Type B pancreatic cell (in vitro differentiated cells): ENCODE results near the gene CARD14. TPM values are rescaled to one million over a fixed set of nuclear protein-coding genes. Genes with fewer than 3 reads are reported as not detected.

ENCODE experiments used
- DNase-seq: peaks from one replicate; pipeline ENCODE4 v3.0.0; 2021; ENCODE audit warnings: mixed read lengths; ENCODE audit not compliant: unreplicated experiment; ENCODE audit errors: extremely low spot score
- H3K27ac Mint-ChIP-seq: 2 replicates; pipeline ENCODE4 v1.8.0; 2021; ENCODE audit warnings: mild to moderate bottlenecking, mixed read lengths
- H3K27me3 Mint-ChIP-seq: 2 replicates; pipeline ENCODE4 v1.8.0; 2021; ENCODE audit warnings: mixed read lengths
- H3K36me3 Mint-ChIP-seq: 2 replicates; pipeline ENCODE4 v1.8.0; 2021; ENCODE audit warnings: mixed read lengths
- H3K4me1 Mint-ChIP-seq: one replicate; pipeline ENCODE4 v1.8.0; 2021; ENCODE audit warnings: mixed read lengths; ENCODE audit not compliant: unreplicated experiment
- H3K4me3 Mint-ChIP-seq: 2 replicates; pipeline ENCODE4 v1.8.0; 2021; ENCODE audit warnings: mild to moderate bottlenecking, mixed read lengths
- H3K9me3 Mint-ChIP-seq: 2 replicates; pipeline ENCODE4 v1.8.0; 2021; ENCODE audit warnings: mixed read lengths
- total RNA-seq: library from RNA; stranded (reverse); gene quantifications from 2 replicates; pipeline ENCODE4 v1.2.1, GENCODE V29; 2021; ENCODE audit warnings: low replicate concordance
- TF ChIP-seq, protein P1 (sequence below): fragments of 200-600 bp; sonication (generic); conservative IDR thresholded peaks from 2 replicates; pipeline ENCODE4 v1.5.0; 2021; ENCODE audit warnings: antibody characterized with exemption, mild to moderate bottlenecking

The CARD14 gene
- total RNA-seq, 1 donor from 2014 or later, result 1.9 TPM

DNA sequence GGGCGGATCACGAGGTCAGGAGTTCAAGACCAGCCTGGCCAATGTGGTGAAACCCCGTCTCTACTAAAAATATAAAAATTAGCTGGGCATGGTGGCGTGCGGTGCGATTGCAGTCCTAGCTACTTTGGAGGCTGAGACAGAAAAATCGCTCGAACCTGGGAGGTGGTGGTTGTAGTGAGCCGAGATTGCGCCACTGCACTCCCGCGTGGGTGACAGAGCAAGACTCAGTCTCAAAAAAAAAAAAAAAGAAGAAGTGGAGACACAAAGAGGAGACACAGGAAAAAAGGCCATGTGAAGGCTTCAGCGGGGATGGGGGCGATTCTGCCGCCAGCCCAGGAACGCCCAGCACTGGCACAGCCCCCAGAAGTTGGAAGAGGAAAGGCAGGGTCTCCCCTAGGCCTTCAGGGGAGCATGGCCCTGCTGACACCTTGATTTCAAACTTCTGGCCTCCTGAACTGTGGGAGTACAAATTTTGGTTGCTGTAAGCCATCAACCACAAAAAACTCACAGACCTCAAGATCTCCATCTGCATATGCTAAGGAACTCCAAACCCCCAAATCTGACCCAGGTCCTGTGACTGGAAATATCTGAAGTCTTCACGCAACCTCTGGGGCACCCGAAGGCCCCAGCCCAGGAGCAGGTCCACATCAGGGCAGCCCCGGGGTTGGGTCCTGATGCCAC lies 43.3 kb downstream of the CARD14 start:
- TF ChIP-seq, protein P1, sequence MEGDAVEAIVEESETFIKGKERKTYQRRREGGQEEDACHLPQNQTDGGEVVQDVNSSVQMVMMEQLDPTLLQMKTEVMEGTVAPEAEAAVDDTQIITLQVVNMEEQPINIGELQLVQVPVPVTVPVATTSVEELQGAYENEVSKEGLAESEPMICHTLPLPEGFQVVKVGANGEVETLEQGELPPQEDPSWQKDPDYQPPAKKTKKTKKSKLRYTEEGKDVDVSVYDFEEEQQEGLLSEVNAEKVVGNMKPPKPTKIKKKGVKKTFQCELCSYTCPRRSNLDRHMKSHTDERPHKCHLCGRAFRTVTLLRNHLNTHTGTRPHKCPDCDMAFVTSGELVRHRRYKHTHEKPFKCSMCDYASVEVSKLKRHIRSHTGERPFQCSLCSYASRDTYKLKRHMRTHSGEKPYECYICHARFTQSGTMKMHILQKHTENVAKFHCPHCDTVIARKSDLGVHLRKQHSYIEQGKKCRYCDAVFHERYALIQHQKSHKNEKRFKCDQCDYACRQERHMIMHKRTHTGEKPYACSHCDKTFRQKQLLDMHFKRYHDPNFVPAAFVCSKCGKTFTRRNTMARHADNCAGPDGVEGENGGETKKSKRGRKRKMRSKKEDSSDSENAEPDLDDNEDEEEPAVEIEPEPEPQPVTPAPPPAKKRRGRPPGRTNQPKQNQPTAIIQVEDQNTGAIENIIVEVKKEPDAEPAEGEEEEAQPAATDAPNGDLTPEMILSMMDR, result no peak

DNA sequence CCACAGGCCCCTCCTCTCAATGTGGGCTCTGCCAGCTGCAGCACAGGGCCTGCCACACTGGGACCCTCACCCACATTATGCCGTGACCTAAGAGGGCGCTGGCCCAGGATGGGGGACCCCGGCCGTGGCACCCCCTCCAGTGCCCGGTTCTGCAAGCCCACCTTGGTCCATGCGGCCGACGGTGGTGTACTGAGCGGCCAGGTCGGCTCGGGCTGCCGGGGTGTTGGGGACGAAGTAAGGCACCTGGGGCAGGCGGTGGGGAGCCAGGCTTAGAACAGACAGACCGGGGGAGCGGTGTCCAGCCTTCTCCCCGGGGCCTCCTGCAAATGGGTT lies 43.8 kb downstream of the CARD14 start:
- no peak for DNase-seq
- TF ChIP-seq, protein P1, result no peak
- Mint-ChIP-seq H3K36me3 (peaks cover 9% of the 10 kb centered on the region), H3K9me3 (no peaks in the 10 kb centered on the region), H3K27me3 (no peaks in the 10 kb centered on the region), H3K4me3 (no peak overlapping the region), H3K4me1 (peaks cover 2% of the 10 kb centered on the region), H3K27ac (no peak overlapping the region)

More for the DNA sequence above, 43.3 kb downstream of the CARD14 start:
- Mint-ChIP-seq H3K9me3 (no peaks in the 10 kb centered on the region), H3K27me3 (no peaks in the 10 kb centered on the region), H3K27ac (no peak overlapping the region), H3K36me3 (peaks cover 9% of the 10 kb centered on the region), H3K4me1 (no peaks in the 10 kb centered on the region), H3K4me3 (no peak overlapping the region)
- no peak for DNase-seq

- no peak for DNase-seq
- H3K9me3 Mint-ChIP-seq, result no peaks in the 10 kb centered on the region
- H3K36me3 Mint-ChIP-seq, result peaks cover 9% of the 10 kb centered on the region
- H3K27me3 Mint-ChIP-seq, result no peaks in the 10 kb centered on the region
- H3K27ac Mint-ChIP-seq, result no peak overlapping the region
- no peak overlapping the region for H3K4me3 Mint-ChIP-seq
- TF ChIP-seq, protein P1, result no peak
- H3K4me1 Mint-ChIP-seq, result peaks cover 8% of the 10 kb centered on the region
These were observed 44.4 kb downstream of the CARD14 start for GRCh38 chr17:80214012-80214877.

DNA sequence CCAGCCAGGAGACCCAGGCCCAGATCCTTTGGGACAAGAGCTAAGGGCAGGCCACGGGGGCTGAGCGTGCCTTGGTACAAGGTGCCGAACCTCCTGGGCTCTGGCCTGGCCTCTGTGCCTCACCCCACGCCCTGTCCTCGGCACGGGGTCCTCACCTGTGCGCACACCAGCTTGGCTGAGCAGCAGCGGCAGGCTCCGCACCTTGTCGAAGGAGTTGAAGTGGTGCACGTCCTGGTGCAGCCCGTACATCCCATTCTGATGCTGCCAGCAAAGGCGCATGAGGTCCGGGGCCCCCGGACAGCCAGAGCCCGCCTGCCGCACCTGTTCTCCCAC lies 45.0 kb downstream of the CARD14 start:
- no peak for DNase-seq
- no peaks in the 10 kb centered on the region for H3K9me3 Mint-ChIP-seq
- no peak overlapping the region for H3K27ac Mint-ChIP-seq
- peaks cover 9% of the 10 kb centered on the region for H3K36me3 Mint-ChIP-seq
- TF ChIP-seq, protein P1, result no peak
- no peak overlapping the region for H3K4me3 Mint-ChIP-seq
- no peaks in the 10 kb centered on the region for H3K27me3 Mint-ChIP-seq
- H3K4me1 Mint-ChIP-seq, result peaks cover 12% of the 10 kb centered on the region

- TF ChIP-seq, protein P1, result no peak
- Mint-ChIP-seq H3K27me3 (no peaks in the 10 kb centered on the region), H3K36me3 (peaks cover 9% of the 10 kb centered on the region), H3K27ac (peak overlapping the region; percentile 29), H3K4me3 (peak overlapping the region; percentile 34), H3K4me1 (peaks cover 12% of the 10 kb centered on the region), H3K9me3 (no peaks in the 10 kb centered on the region)
- no peak for DNase-seq
These were observed 46.9 kb downstream of the CARD14 start for GRCh38 chr17:80216473-80217456.
